ENCODE data around the gene DMTF1. TPM values are rescaled to one million over a fixed set of nuclear protein-coding genes. Genes with fewer than 3 reads are reported as not detected.

Gene DMTF1
- total and polyA plus RNA-seq, 10 of the 15 experiments (the other 5 are each of a cell fraction or from before 2014, with no cell fraction given): 24.3 to 191 (median 72.0) TPM

DNA sequence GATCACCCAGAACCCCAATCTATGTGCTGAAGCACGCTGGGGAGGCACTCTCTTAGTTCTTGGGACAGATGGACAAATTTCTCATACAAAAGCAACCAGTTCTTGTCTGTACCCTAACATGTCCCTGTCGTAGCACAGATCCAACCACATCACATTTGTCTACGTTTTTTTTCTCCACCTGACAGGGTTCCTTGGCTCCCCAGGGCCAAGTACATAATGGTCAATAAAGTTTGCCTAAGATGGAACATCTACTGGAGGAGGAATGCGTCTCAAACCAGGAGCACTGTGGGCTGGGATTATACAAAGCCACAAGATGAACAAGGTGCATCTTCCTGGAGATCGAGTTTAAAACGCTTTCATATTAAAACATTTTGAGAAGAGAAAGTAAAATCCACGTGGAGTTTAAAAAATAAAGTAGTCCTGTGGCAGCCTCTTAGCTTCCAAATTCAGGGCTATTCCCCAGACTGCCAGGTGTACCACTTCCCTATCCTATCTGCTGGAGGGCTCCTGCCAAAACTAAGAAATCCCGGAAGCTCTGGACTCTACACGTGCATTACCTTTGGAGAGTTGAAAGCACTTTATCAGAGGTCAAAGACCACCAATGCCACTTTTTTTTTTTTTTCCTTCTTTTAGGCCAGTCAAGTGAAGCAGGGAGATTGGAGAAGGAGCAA, 65.9 kb downstream of the DMTF1 start (continued):
- TF ChIP-seq, protein P1, sequence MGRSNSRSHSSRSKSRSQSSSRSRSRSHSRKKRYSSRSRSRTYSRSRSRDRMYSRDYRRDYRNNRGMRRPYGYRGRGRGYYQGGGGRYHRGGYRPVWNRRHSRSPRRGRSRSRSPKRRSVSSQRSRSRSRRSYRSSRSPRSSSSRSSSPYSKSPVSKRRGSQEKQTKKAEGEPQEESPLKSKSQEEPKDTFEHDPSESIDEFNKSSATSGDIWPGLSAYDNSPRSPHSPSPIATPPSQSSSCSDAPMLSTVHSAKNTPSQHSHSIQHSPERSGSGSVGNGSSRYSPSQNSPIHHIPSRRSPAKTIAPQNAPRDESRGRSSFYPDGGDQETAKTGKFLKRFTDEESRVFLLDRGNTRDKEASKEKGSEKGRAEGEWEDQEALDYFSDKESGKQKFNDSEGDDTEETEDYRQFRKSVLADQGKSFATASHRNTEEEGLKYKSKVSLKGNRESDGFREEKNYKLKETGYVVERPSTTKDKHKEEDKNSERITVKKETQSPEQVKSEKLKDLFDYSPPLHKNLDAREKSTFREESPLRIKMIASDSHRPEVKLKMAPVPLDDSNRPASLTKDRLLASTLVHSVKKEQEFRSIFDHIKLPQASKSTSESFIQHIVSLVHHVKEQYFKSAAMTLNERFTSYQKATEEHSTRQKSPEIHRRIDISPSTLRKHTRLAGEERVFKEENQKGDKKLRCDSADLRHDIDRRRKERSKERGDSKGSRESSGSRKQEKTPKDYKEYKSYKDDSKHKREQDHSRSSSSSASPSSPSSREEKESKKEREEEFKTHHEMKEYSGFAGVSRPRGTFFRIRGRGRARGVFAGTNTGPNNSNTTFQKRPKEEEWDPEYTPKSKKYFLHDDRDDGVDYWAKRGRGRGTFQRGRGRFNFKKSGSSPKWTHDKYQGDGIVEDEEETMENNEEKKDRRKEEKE (IDR thresholded peaks at IDR 0.05): no peak

DNA sequence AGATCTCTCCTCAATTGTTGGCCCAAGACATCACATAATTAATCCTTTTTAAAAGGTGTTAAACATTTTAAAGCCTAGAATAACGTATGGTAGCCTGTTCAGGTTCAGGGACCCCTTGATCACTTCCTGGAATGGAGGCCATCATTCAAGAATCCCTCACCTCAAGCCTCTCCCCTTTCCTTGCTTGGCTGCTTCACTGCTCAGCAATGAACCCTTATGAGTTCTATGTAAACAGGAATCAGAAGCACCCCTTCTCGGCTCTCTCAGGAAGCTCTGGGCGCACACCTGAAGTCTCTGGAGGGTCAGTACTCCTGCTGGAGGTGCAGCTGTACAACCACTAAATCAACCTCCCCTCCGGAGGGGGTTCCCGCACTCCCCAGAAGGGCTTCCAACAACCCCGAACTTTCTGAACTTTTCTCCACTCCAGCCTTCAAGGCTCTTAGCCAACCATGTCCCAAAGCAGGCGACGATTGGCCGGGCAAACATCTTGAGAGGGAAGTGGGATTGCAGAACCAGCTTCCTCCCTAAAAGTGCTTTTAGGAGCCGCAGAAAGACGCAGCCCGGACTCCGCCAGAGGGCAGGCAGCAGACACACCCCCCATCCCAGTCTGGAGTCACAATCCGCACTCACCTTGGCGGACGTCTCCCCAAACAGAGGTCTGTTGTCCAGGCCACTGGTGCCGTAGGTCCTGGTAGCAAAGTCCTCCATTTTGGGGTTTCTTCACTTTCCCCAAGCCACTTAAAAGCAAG, 66.7 kb downstream of the DMTF1 start:
- peaks cover 14% of the 10 kb centered on the region for H3K4me1 ChIP-seq (ENCODE audit: control insufficient read depth, insufficient read depth, low read length)
- peak; percentile 10 for ATAC-seq
- BruUV-seq (replicated peaks): no TSS peak
- TF ChIP-seq FOXM1 (IDR thresholded peaks at IDR 0.05; ENCODE audit: low read depth, low read length): no peak
- TF ChIP-seq SIN3A (IDR thresholded peaks at IDR 0.05; ENCODE audit: low read depth, low read length): no peak
- no peak; the same call in 1 of the 2 replicates for TF ChIP-seq POLR2AphosphoS2 (IDR thresholded peaks at IDR 0.05; ENCODE audit: low read depth, low read length)
- TF ChIP-seq CHD2 (IDR thresholded peaks at IDR 0.05; ENCODE audit: borderline replicate concordance, low read depth, low read length): no peak
- TF ChIP-seq PAX8 (IDR thresholded peaks at IDR 0.05): no peak
- no peak for TF ChIP-seq NFYB (IDR thresholded peaks at IDR 0.05; ENCODE audit: insufficient read depth, low read depth, low read length)
- TF ChIP-seq, protein P2, sequence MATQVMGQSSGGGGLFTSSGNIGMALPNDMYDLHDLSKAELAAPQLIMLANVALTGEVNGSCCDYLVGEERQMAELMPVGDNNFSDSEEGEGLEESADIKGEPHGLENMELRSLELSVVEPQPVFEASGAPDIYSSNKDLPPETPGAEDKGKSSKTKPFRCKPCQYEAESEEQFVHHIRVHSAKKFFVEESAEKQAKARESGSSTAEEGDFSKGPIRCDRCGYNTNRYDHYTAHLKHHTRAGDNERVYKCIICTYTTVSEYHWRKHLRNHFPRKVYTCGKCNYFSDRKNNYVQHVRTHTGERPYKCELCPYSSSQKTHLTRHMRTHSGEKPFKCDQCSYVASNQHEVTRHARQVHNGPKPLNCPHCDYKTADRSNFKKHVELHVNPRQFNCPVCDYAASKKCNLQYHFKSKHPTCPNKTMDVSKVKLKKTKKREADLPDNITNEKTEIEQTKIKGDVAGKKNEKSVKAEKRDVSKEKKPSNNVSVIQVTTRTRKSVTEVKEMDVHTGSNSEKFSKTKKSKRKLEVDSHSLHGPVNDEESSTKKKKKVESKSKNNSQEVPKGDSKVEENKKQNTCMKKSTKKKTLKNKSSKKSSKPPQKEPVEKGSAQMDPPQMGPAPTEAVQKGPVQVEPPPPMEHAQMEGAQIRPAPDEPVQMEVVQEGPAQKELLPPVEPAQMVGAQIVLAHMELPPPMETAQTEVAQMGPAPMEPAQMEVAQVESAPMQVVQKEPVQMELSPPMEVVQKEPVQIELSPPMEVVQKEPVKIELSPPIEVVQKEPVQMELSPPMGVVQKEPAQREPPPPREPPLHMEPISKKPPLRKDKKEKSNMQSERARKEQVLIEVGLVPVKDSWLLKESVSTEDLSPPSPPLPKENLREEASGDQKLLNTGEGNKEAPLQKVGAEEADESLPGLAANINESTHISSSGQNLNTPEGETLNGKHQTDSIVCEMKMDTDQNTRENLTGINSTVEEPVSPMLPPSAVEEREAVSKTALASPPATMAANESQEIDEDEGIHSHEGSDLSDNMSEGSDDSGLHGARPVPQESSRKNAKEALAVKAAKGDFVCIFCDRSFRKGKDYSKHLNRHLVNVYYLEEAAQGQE (IDR thresholded peaks at IDR 0.05; ENCODE audit: low read depth, low read length): no peak

More for the DNA sequence above, 66.7 kb downstream of the DMTF1 start:
- Histone ChIP-seq H3K27me3 (replicated peaks in 1 of 2; ENCODE audit: control insufficient read depth in 2 of 2, insufficient read depth in 2 of 2, low read length in 1 of 2) (no peaks in the 10 kb centered on the region), H3K4me3 (peak overlapping the region; percentile 95), H3K79me2 (ENCODE audit: control insufficient read depth, insufficient read depth, low read length) (peaks cover 64% of the 10 kb centered on the region), H3K9ac (ENCODE audit: control insufficient read depth, insufficient read depth, low read length) (peak overlapping the region; percentile 86), H3K27ac (ENCODE audit: control insufficient read depth, insufficient read depth) (peak overlapping the region; percentile 98), H3K4me2 (ENCODE audit: control insufficient read depth, insufficient read depth) (peak overlapping the region; percentile 96; the same call in 1 of the 2 replicates), H2AFZ (ENCODE audit: control insufficient read depth, low read depth, low read length) (peak overlapping the region; percentile 38), H3K36me3 (ENCODE audit: control insufficient read depth in 2 of 2, insufficient read depth in 2 of 2, low read length in 1 of 2) (0 out of 4 replicates have a peak, but pooled peaks cover 0 to 2% of the 10 kb centered on the region in 2 experiments), H3K9me3 (replicated peaks; ENCODE audit: control insufficient read depth, insufficient read depth, low read length) (no peaks in the 10 kb centered on the region), H4K20me1 (ENCODE audit: control insufficient read depth, insufficient read depth) (no peaks in the 10 kb centered on the region)
- ChIA-PET RAD21 (ENCODE audit: unreplicated experiment) (interaction anchor here (0.6 to 11.7 kb wide), 6 partner anchors 9 to 64 kb away, joined by 3 to 153 read pairs (median 3); partner anchors contain the start of gene DMTF1), CTCF (interaction anchor here (1.0 to 2.1 kb wide), 5 partner anchors 15 to 69 kb away, joined by 3 to 13 read pairs (median 4); no protein-coding TSS in a partner anchor), POLR2A (interaction anchor here (0.9 to 12.1 kb wide), 3 partner anchors 20 to 64 kb away, joined by 4 to 215 read pairs (median 4); partner anchors contain the start of gene DMTF1), SMC1A (ENCODE audit: uncharacterized antibody, unreplicated experiment) (interaction anchor here (0.7 to 8.6 kb wide), 9 partner anchors 8 to 126 kb away, joined by 3 to 112 read pairs (median 3); partner anchors contain the start of gene DMTF1)
- DNase-seq (ENCODE audit: low read depth, low spot score) (no peak), FAIRE-seq (peak; percentile 83)
- in situ Hi-C loops (cut with MboI) (no loop called here), intact Hi-C loops (cut with micrococcal nuclease; ENCODE audit: unreplicated experiment) (loop anchor here (1.0 to 5.0 kb wide), 4 partner anchors 67 to 998 kb away; partner anchors contain the start of genes DBF4, DMTF1 and SLC25A40)
- WGBS (ENCODE audit: insufficient coverage, insufficient replicate concordance, low lambda C conversion rate, missing lambda C conversion rate): under 1% methylated on average over 17 of the region's 17 CpGs

Data from GM12878 (cell line).